Measurements from ENCODE around the gene FADS1. TPM values are rescaled to one million over a fixed set of nuclear protein-coding genes. Genes with fewer than 3 reads are reported as not detected.

The FADS1 gene
- total and polyA plus RNA-seq, 2 of the 13 experiments (the other 11 are each of a cell fraction or from before 2014, with no cell fraction given): 91.8 to 108 TPM

- TF ChIP-seq KIAA2018 (CRISPR knock-in tag; IDR thresholded peaks at IDR 0.05; ENCODE audit: borderline replicate concordance) (no peak), EP300 (IDR thresholded peaks at IDR 0.05; ENCODE audit: low read depth in 2 of 2, low read length in 2 of 2) (no peak), EP300 (CRISPR knock-in tag; IDR thresholded peaks at IDR 0.05; ENCODE audit: borderline replicate concordance) (no peak), GLMP (CRISPR knock-in tag; IDR thresholded peaks at IDR 0.05; ENCODE audit: borderline replicate concordance) (no peak), DNMT3B (CRISPR knock-in tag; conservative IDR thresholded peaks at IDR 0.05) (no peak), ZNF891 (CRISPR knock-in tag; IDR thresholded peaks at IDR 0.05) (no peak)
Measured at GRCh38 chr11:61830237-61831105, 13.7 kb upstream of the FADS1 start (continued).

All from HepG2 (cell line).